Renal pelvis (tissue), 4 donors: Measurements from ENCODE around the gene MLPH. TPM values are rescaled to one million over a fixed set of nuclear protein-coding genes. Genes with fewer than 3 reads are reported as not detected.

ENCODE experiments used
- DNase-seq: peaks from one replicate; pipeline ENCODE4 v3.0.0-alpha.2; 2013
- polyA plus RNA-seq, 3 donors: library from polyadenylated mRNA; unstranded; fragments of 120-200 nt; gene quantifications; one replicate each; pipeline ENCODE4 v1.2.1, GENCODE V29; 2013; ENCODE audit not compliant: insufficient read length in 3 of 3

The MLPH gene
- polyA plus RNA-seq, 3 donors = 2.1 to 5.8 (median 5.1) TPM

DNA sequence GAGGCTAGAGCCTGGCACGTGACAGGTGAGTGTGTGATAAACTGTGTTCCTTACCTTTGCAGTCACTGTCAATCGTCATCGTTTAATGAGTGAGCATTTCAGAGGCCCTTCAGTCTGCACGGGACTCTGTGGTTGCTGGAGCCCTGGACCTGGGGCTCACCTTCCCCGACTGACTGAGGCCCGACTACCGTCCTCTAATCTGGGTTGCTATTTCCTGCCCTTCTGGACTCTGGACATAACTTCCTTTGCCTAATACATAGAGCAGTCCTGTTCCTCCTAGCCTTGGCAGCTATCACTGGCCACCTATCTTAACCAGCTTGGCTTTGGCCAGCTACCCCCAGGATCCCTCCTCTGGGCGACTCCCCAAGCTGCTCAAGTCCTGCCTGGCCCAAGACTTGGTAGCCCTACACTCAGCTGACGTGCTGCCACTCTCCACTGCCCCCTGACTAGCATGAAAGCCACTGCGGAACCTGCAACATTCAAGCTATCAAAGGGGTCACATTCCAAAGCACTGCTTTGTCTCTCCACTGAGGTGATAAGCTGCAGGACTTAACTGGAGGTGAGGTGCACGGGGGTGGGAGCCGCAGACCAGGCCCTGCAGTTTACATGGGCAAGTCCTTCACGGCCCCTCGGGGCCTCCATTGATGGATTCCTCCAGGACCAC, 114.5 kb downstream of the MLPH start:
- DNase-seq = no peak

GRCh38 chr2:237602409-237602808, 115.4 kb downstream of the MLPH start:
- DNase-seq = no peak

DNA sequence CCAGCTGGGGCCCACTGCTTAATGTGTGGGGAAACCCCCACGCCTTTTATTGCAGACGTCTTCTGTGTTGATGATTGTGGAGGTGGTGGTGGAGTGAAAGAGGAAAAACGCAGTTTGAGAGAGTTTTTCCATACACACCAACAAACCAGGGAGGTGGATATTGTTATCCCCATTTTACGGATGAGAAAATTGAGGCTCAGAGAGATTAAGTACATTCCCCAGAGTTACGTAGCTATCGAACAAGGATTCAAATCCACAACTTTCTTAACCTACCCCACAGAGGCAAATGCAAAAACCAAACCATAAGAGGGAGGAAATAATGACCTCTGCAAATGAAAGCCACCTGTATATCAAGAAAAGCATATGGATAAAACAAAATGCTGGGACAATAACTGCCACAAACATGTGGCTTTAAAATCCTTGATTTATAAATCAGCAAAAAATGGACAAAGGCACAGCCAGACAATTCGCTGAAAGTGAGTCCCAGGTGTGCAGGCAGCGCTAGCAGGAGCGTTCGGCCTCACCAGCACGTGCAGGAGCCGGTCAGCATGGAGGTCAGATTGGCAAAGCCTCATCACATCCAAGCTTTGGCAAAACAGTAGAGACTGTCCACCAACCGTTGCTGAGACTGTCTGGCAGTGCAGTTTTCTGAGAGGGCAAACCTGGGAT, 116.1 kb downstream of the MLPH start:
- DNase-seq = no peak

- no peak for DNase-seq
Measured at GRCh38 chr2:237603718-237604362, 116.8 kb downstream of the MLPH start.

DNA sequence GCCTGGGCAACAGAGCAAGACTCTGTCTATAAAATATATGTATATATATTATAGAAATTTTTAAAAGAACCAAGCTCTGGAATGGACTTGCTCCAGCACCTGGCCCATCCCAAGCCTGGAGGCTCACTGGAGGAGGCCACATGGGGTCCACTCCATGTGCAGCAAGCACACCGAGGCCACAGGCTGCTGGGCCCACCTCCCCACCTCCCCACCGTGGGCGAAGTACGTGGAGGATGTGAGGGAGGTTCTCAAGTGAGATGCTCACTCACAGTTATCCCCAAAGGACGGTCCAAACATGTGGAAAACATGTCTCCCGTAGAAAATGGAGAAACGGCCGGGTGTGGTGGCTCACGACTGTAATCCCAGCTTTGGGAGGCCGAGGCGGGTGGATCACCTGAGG, 117.3 kb downstream of the MLPH start:
- no peak for DNase-seq

Other genes starting within 250 kb of the MLPH start
- 100 to 1,000 TPM; 184 to 262 (median 257) TPM for gene COL6A3, start 73.1 kb upstream of the MLPH start, polyA plus RNA-seq
- gene PRLH, start 79.3 kb downstream of the MLPH start, polyA plus RNA-seq = not detected
- 10 to 100 TPM; 10.1 to 22.3 (median 17.5) TPM for gene RAB17, start 103.5 kb downstream of the MLPH start, polyA plus RNA-seq
- gene LRRFIP1, start 140.3 kb downstream of the MLPH start, polyA plus RNA-seq = 100 to 1,000 TPM in 1 of 3 donors, 10 to 100 TPM in 2; 68.9 to 105 (median 84.8) TPM